HepG2 (cell line): ENCODE measurements around the gene ZNF446. TPM values are rescaled to one million over a fixed set of nuclear protein-coding genes. Genes with fewer than 3 reads are reported as not detected.

Source experiments
- CEBPZ ChIP-seq: IDR thresholded peaks from 2 replicates; pipeline ENCODE4 v1.6.1; 2012; ENCODE audit warnings: low read length, improper control_type of control experiment
- CREB1 ChIP-seq, 2 experiments: fragments of 450-650 bp in 1 of 2; IDR thresholded peaks; 2 replicates each; pipeline ENCODE4 v1.6.1; 2016 to 2017; ENCODE audit warnings: control low read depth in 1 of 2, mild to moderate bottlenecking in 1 of 2, missing compliant biosample characterization in 1 of 2, missing genetic modification characterization in 1 of 2
- EHMT2 ChIP-seq: fragments of 200-600 bp; sonication (generic); IDR thresholded peaks from 2 replicates; pipeline ENCODE4 v1.7.0; 2017; ENCODE audit warnings: antibody characterized with exemption, low read depth, low read length, borderline replicate concordance
- HDAC1 ChIP-seq: sonication (generic); formaldehyde crosslinking; IDR thresholded peaks from 2 replicates; pipeline ENCODE4 v1.5.1; 2020; ENCODE audit warnings: mild to moderate bottlenecking, missing genetic modification reagents
- HMG20A ChIP-seq: IDR thresholded peaks from 2 replicates; pipeline ENCODE4 v1.6.1; 2016; ENCODE audit warnings: borderline replicate concordance
- ISX ChIP-seq: sonication (generic); formaldehyde crosslinking; conservative IDR thresholded peaks from 2 replicates; pipeline ENCODE4 v1.5.0; 2020; ENCODE audit warnings: missing genetic modification reagents
- LCORL ChIP-seq, 2 experiments: fragments of 450-650 bp in 1 of 2; sonication (generic) in 1 of 2; formaldehyde crosslinking in 1 of 2; IDR thresholded peaks; 2 replicates each; pipeline versions ENCODE4 v1.5.0 to v1.6.1; 2017 to 2020; ENCODE audit warnings: antibody characterized with exemption in 1 of 2, missing genetic modification reagents in 1 of 2
- PREB ChIP-seq: sonication (generic); formaldehyde crosslinking; IDR thresholded peaks from 2 replicates; pipeline ENCODE4 v1.4.0; 2020; ENCODE audit warnings: missing genetic modification reagents
- RAD51 ChIP-seq: fragments of 450-650 bp; IDR thresholded peaks from 2 replicates; pipeline ENCODE4 v1.6.1; 2016; ENCODE audit warnings: borderline replicate concordance
- RCOR2 ChIP-seq: IDR thresholded peaks from 2 replicates; pipeline ENCODE4 v1.6.1; 2016; ENCODE audit warnings: missing biosample characterization, missing genetic modification reagents
- SAP130 ChIP-seq: IDR thresholded peaks from 2 replicates; pipeline ENCODE4 v1.6.1; 2016; ENCODE audit warnings: low read depth
- SMAD3 ChIP-seq: sonication (generic); formaldehyde crosslinking; IDR thresholded peaks from 2 replicates; pipeline ENCODE4 v1.4.0; 2020; ENCODE audit warnings: missing genetic modification reagents
- SOX13 ChIP-seq, 3 experiments: fragments of 450-650 bp in 1 of 3; sonication (generic) in 1 of 3; formaldehyde crosslinking in 1 of 3; IDR thresholded peaks in 2 of 3; conservative IDR thresholded peaks in 1 of 3; 2 replicates each; pipeline versions ENCODE4 v1.5.0 to v1.6.1; 2016 to 2020; ENCODE audit warnings: antibody characterized with exemption in 1 of 3, mild to moderate bottlenecking in 1 of 3, missing compliant biosample characterization in 1 of 3, missing genetic modification reagents in 1 of 3, moderate library complexity in 1 of 3
- SYNCRIP ChIP-seq: fragments of 200-400 bp; formaldehyde crosslinking; IDR thresholded peaks from 2 replicates; pipeline ENCODE4 v1.6.1; 2018; ENCODE audit warnings: mild to moderate bottlenecking, low read depth, low read length; ENCODE audit not compliant: insufficient read depth
- TFE3 ChIP-seq: IDR thresholded peaks from 2 replicates; pipeline ENCODE4 v1.6.1; 2016
- ZNF326 ChIP-seq: sonication (generic); formaldehyde crosslinking; IDR thresholded peaks from 2 replicates; pipeline ENCODE4 v1.4.0; 2020; ENCODE audit warnings: missing genetic modification reagents, borderline replicate concordance
- ZNF414 ChIP-seq: sonication (generic); formaldehyde crosslinking; IDR thresholded peaks from 2 replicates; pipeline ENCODE4 v1.5.0; 2020; ENCODE audit warnings: missing genetic modification reagents
- ZNF737 ChIP-seq: sonication (generic); formaldehyde crosslinking; IDR thresholded peaks from 2 replicates; pipeline ENCODE4 v1.5.0; 2020; ENCODE audit warnings: missing genetic modification reagents, mild to moderate bottlenecking, borderline replicate concordance
- ZNF761 ChIP-seq: sonication (generic); formaldehyde crosslinking; conservative IDR thresholded peaks from 2 replicates; pipeline ENCODE4 v1.4.0; 2020; ENCODE audit warnings: mild to moderate bottlenecking, missing genetic modification reagents
- ZZZ3 ChIP-seq: sonication (generic); formaldehyde crosslinking; IDR thresholded peaks from 2 replicates; pipeline ENCODE4 v1.4.0; 2020; ENCODE audit warnings: missing genetic modification reagents, mild to moderate bottlenecking, borderline replicate concordance
- polyA plus RNA-seq, 8 experiments: library from polyadenylated mRNA; depleted of rRNA in 3 of 8; stranded (reverse) in 7 of 8; unstranded in 1 of 8; fragments of >200 nt; fragmentation: Illumina TruSeq in 4 of 8; extraction: Trizol in 4 of 8; gene quantifications; 2 replicates each; pipeline versions ENCODE4 v1.2.1 to v1.2.3, GENCODE V29; 2011 to 2016; ENCODE audit warnings: low read depth in 4 of 8, missing spikeins in 1 of 8, mixed read lengths in 1 of 8; ENCODE audit not compliant: insufficient read depth in 1 of 8
- total RNA-seq, 5 experiments: library from RNA; depleted of rRNA; stranded (reverse); fragments of >200 nt; fragmentation: Illumina TruSeq; extraction: Trizol; gene quantifications; 2 replicates each; pipeline ENCODE4 v1.2.3, GENCODE V29; 2016; ENCODE audit warnings: low read depth in 1 of 5

ZNF446 gene
- total and polyA plus RNA-seq, 2 of the 13 experiments (the other 11 are each of a cell fraction or from before 2014, with no cell fraction given): 3.0 to 3.6 TPM

GRCh38 chr19:58499021-58499927, 23.1 kb downstream of the ZNF446 start (continued):
- no peak for TF ChIP-seq ZNF326
- no peak for TF ChIP-seq RCOR2 (CRISPR knock-in tag)
- TF ChIP-seq CEBPZ: no peak
- TF ChIP-seq EHMT2: no peak
- peak; percentile 96 for TF ChIP-seq HDAC1 (CRISPR knock-in tag)
- TF ChIP-seq SYNCRIP: no peak
- TF ChIP-seq SAP130 (CRISPR knock-in tag): peak; percentile 96
- peak; percentile 98 for TF ChIP-seq ZNF414 (CRISPR knock-in tag)
- TF ChIP-seq PREB (CRISPR knock-in tag): no peak
- no peak for TF ChIP-seq LCORL (IDR thresholded peaks at IDR 0.05)
- TF ChIP-seq LCORL (CRISPR knock-in tag; IDR thresholded peaks at IDR 0.05): peak; percentile 89
- no peak for TF ChIP-seq SOX13 (IDR thresholded peaks at IDR 0.05)
- TF ChIP-seq SOX13 (CRISPR knock-in tag; conservative IDR thresholded peaks at IDR 0.05 in 1 of 2, IDR thresholded peaks at IDR 0.05 in 1 of 2): peak in 1 of 2 experiments; percentile 44; a peak in 1 of 4 replicates
- TF ChIP-seq ISX (CRISPR knock-in tag): no peak
- TF ChIP-seq ZZZ3 (CRISPR knock-in tag): no peak; the same call in 1 of the 2 replicates
- no peak; the same call in 1 of the 2 replicates for TF ChIP-seq HMG20A (CRISPR knock-in tag)
- TF ChIP-seq CREB1 (IDR thresholded peaks at IDR 0.05): peak; percentile 72
- TF ChIP-seq CREB1 (CRISPR knock-in tag; IDR thresholded peaks at IDR 0.05): peak; percentile 81
- no peak; the same call in 1 of the 2 replicates for TF ChIP-seq ZNF761 (CRISPR knock-in tag)
- no peak for TF ChIP-seq ZNF737 (CRISPR knock-in tag)
- TF ChIP-seq SMAD3 (CRISPR knock-in tag): peak; percentile 87
- TF ChIP-seq TFE3 (CRISPR knock-in tag): no peak
- no peak for TF ChIP-seq RAD51
